Neuronal stem cell (in vitro differentiated cells): Measurements from ENCODE around the gene SH3PXD2A.

Experiments
- DNase-seq: peaks from one replicate; pipeline ENCODE4 v3.0.0-alpha.2; 2013; ENCODE audit warnings: low spot score
- H2AFZ ChIP-seq: one replicate; pipeline ENCODE4 v1.6.1; 2013; ENCODE audit warnings: mild to moderate bottlenecking, low read length, inconsistent platforms
- H2AK5ac ChIP-seq: 2 replicates; pipeline ENCODE4 v1.6.1; 2013; ENCODE audit warnings: low read depth, mild to moderate bottlenecking, inconsistent platforms, low read length, moderate library complexity, mixed read lengths
- H2BK120ac ChIP-seq: 2 replicates; pipeline ENCODE4 v1.6.1; 2013; ENCODE audit warnings: low read depth, mild to moderate bottlenecking, inconsistent platforms, low read length, moderate library complexity, mixed read lengths
- H2BK12ac ChIP-seq: one replicate; pipeline ENCODE4 v1.6.1; 2013; ENCODE audit warnings: low read length, inconsistent platforms
- H2BK15ac ChIP-seq: 2 replicates; pipeline ENCODE4 v1.6.1; 2013; ENCODE audit warnings: mild to moderate bottlenecking, low read length, inconsistent platforms, mixed read lengths
- H2BK5ac ChIP-seq: one replicate; pipeline ENCODE4 v1.6.1; 2013; ENCODE audit warnings: inconsistent platforms, mild to moderate bottlenecking, low read length, moderate library complexity
- H3K14ac ChIP-seq: one replicate; pipeline ENCODE4 v1.6.1; 2013; ENCODE audit warnings: low read length, inconsistent platforms
- H3K18ac ChIP-seq: 2 replicates; pipeline ENCODE4 v1.6.1; 2013; ENCODE audit warnings: low read length, inconsistent platforms
- H3K23ac ChIP-seq: 2 replicates; pipeline ENCODE4 v1.6.1; 2013; ENCODE audit warnings: low read depth, mild to moderate bottlenecking, mixed read lengths, low read length, inconsistent platforms; ENCODE audit not compliant: poor library complexity
- H3K27ac ChIP-seq: replicated peaks from 3 replicates; pipeline ENCODE4 v1.5.1; 2013; ENCODE audit warnings: low read length, inconsistent platforms
- H3K27me3 ChIP-seq, 3 experiments: 2 replicates each; pipeline ENCODE4 v1.6.1; 2013; ENCODE audit warnings: low read length in 3 of 3, mild to moderate bottlenecking in 2 of 3, inconsistent platforms in 1 of 3, low read depth in 1 of 3, mixed read lengths in 1 of 3, moderate library complexity in 1 of 3; ENCODE audit not compliant: control insufficient read depth in 3 of 3, insufficient read depth in 3 of 3
- H3K36me3 ChIP-seq, 2 donors: replicated peaks in 1 of 2; 2 replicates each; pipeline ENCODE4 v1.6.1; 2013; ENCODE audit warnings: low read length in 2 of 2; ENCODE audit not compliant: control insufficient read depth in 2 of 2, insufficient read depth in 2 of 2
- H3K4ac ChIP-seq: 2 replicates; pipeline ENCODE4 v1.6.1; 2013; ENCODE audit warnings: inconsistent platforms, mild to moderate bottlenecking, low read length, moderate library complexity
- H3K4me1 ChIP-seq, 2 donors: 1 replicate in 1 of 2; 2 replicates in 1 of 2; pipeline ENCODE4 v1.6.1; 2013; ENCODE audit warnings: low read length in 2 of 2, low read depth in 1 of 2; ENCODE audit not compliant: control insufficient read depth in 2 of 2, insufficient read depth in 1 of 2
- H3K4me2 ChIP-seq: one replicate; pipeline ENCODE4 v1.6.1; 2013; ENCODE audit warnings: mild to moderate bottlenecking, low read length, inconsistent platforms; ENCODE audit not compliant: insufficient read depth, poor library complexity, severe bottlenecking
- H3K4me3 ChIP-seq, 2 donors: 2 replicates each; pipeline ENCODE4 v1.5.1; 2013; ENCODE audit warnings: low read length in 2 of 2, mild to moderate bottlenecking in 2 of 2, inconsistent platforms in 1 of 2, moderate library complexity in 1 of 2
- H3K79me1 ChIP-seq: one replicate; pipeline ENCODE4 v1.6.1; 2013; ENCODE audit warnings: low read depth, mild to moderate bottlenecking, inconsistent platforms, low read length, moderate library complexity
- H3K9ac ChIP-seq: one replicate; pipeline ENCODE4 v1.6.1; 2013; ENCODE audit warnings: mild to moderate bottlenecking, low read depth, low read length, inconsistent platforms; ENCODE audit not compliant: poor library complexity
- H3K9me3 ChIP-seq, 2 donors: replicated peaks in 1 of 2; 2 replicates each; pipeline versions ENCODE3 to v1.6.1; 2013; ENCODE audit warnings: low read length in 2 of 2, mild to moderate bottlenecking in 2 of 2, inconsistent platforms in 1 of 2, low read depth in 1 of 2, mixed read lengths in 1 of 2, moderate library complexity in 1 of 2; ENCODE audit not compliant: control insufficient read depth in 2 of 2, insufficient read depth in 1 of 2
- H4K8ac ChIP-seq: one replicate; pipeline ENCODE4 v1.6.1; 2013; ENCODE audit warnings: low read depth, mild to moderate bottlenecking, inconsistent platforms, low read length, moderate library complexity
- H4K91ac ChIP-seq: one replicate; pipeline ENCODE4 v1.6.1; 2013; ENCODE audit warnings: low read length, low read depth, mild to moderate bottlenecking, inconsistent platforms; ENCODE audit not compliant: poor library complexity
- WGBS, 2 donors: extraction: QIAGEN DNeasy Blood & Tissue Kit; methylation state at CpG; one replicate each; pipeline ENCODE4 v1.1.7; 2013; ENCODE audit warnings: missing lambda C conversion rate in 2 of 2, mixed read lengths in 1 of 2; ENCODE audit not compliant: insufficient read length in 2 of 2, insufficient replicate concordance in 1 of 2; ENCODE audit errors: extremely low coverage in 2 of 2; 5-methylcytosine and 5-hydroxymethylcytosine counted together

SH3PXD2A gene

DNA sequence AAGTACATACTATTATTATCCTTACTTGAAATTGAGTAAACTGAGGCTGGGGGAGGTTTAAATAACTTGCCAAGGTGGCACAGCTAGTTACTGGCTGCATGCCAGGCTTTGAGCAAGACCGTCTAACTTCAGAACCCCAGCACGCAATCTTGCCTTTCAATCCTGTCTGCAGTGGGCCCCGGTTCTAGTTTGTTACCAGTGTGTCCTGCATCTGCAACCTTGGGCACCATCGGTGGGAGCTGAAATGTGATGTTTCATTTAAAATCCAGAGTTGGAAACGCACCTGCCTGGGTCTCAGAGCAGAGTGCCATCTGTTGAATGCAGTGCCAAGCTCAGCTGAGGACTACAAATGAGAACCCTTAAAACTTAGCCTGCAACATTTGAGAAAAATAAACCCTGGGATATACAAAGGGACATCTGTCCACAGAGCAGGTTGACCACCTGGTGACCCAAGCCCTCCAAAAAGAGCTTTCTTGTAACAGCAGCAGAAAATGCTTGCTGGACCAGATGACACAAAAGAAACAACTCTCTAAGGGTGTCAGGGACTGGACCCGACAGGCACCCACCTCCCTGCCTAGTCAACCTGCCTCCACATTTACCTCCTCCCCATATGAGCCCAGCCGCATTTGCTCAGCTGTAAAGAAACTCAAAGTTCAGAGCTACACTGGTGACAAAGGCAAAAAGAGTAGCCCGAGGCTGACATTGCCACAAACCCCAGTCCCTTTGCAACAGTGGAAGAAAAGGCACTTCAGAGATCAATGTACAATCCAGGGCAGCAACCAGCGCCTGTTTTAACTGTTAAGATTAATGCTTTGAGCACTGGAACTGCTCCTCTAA lies 1.7 kb downstream of the SH3PXD2A start:
- Histone ChIP-seq H3K36me3 (peaks cover 0 to 16% of the 10 kb centered on the region in 2 donors), H3K14ac (no peak overlapping the region), H3K27me3 (peaks cover 0 to 23% (median 4%) of the 10 kb centered on the region in 3 experiments), H3K23ac (no peak overlapping the region), H2BK120ac (no peak overlapping the region), H2BK5ac (no peak overlapping the region), H2AFZ (no peak overlapping the region), H2BK15ac (no peak overlapping the region), H3K4ac (no peak overlapping the region), H3K27ac (no peak overlapping the region), H3K9ac (no peak overlapping the region), H3K9me3 (no peaks in the 10 kb centered on the region), H4K8ac (no peak overlapping the region), H4K91ac (no peak overlapping the region), H3K79me1 (no peaks in the 10 kb centered on the region), H3K4me3 (peak overlapping the region in 1 of 2 donors; percentile 58), H2AK5ac (no peak overlapping the region), H3K18ac (no peak overlapping the region), H3K4me1 (peaks cover 13 to 20% of the 10 kb centered on the region in 2 donors), H2BK12ac (no peak overlapping the region), H3K4me2 (peak overlapping the region; percentile 90)
- DNase-seq = no peak
- WGBS, 2 donors = no CpG with 5 or more reads among the region's 9 CpGs

DNA sequence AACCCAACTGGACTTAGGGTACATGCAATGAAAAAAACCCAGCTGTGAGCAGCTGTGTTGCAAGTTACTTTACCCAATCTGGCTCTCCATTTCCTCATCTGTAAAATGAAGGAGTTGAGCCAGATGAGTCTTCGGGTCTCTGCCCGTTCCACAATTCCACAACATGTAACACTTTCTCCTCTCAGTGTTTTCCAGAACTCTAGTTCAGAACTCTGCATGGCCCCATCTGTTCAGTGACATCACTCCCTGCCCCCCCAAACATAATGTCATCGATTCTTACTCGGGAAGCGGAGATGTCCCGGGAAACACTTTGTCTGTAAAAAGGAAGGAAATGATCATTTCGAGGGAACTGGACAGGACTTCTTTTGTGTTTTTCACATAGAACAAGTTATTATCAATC lies 2.5 kb downstream of the SH3PXD2A start:
- Histone ChIP-seq H4K91ac (no peak overlapping the region), H2BK120ac (no peak overlapping the region), H2BK15ac (no peak overlapping the region), H3K79me1 (no peaks in the 10 kb centered on the region), H2BK12ac (no peak overlapping the region), H3K27ac (no peak overlapping the region), H3K14ac (no peak overlapping the region), H3K27me3 (peaks cover 0 to 23% (median 4%) of the 10 kb centered on the region in 3 experiments), H2AK5ac (no peak overlapping the region), H2AFZ (no peak overlapping the region), H3K9ac (no peak overlapping the region), H4K8ac (no peak overlapping the region), H3K9me3 (no peaks in the 10 kb centered on the region), H3K4me2 (no peak overlapping the region), H3K18ac (no peak overlapping the region), H2BK5ac (no peak overlapping the region), H3K4ac (no peak overlapping the region), H3K4me1 (peaks cover 13 to 20% of the 10 kb centered on the region in 2 donors), H3K23ac (no peak overlapping the region), H3K4me3 (no peak overlapping the region), H3K36me3 (peaks cover 0 to 16% of the 10 kb centered on the region in 2 donors)
- no CpG with 5 or more reads among the region's 7 CpGs for WGBS, 2 donors
- no peak for DNase-seq

DNA sequence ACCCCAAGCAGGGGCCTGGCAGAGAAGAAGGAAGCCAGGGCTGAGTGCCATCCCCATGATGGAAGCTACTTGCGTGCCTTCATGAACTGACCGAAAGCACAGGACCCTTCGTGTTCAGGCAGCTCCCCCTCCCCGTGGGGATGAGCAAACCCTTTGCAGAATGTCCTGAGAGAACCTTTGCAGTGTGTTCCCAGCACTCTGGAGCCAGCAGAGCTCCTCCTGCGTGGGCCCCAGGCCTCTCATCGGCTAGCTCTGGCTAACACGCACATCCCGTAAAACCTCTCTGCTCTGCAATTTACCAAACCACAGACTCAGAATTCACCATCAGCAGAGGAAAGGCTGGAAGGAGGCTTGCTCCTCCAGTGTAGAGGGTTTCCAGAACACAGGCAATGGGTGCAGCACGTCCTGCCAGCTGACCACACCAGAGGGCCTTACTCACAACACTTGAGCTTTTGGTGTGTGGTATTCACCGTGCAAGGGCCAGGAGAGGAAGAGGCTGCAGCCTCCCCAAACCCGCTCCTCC lies 3.1 kb downstream of the SH3PXD2A start:
- peaks cover 0 to 23% (median 2%) of the 10 kb centered on the region in 3 experiments for H3K27me3 ChIP-seq
- H3K27ac ChIP-seq = no peak overlapping the region
- H3K79me1 ChIP-seq = no peaks in the 10 kb centered on the region
- no peak overlapping the region for H3K23ac ChIP-seq
- no peak overlapping the region for H2BK5ac ChIP-seq
- H2BK12ac ChIP-seq = no peak overlapping the region
- H3K36me3 ChIP-seq = peaks cover 0 to 16% of the 10 kb centered on the region in 2 donors
- no peak overlapping the region for H3K9ac ChIP-seq
- peak overlapping the region; percentile 1 for H3K4ac ChIP-seq
- H3K9me3 ChIP-seq = no peaks in the 10 kb centered on the region
- H4K91ac ChIP-seq = no peak overlapping the region
- no peak overlapping the region for H3K4me2 ChIP-seq
- H2BK120ac ChIP-seq = no peak overlapping the region
- peaks cover 13 to 20% of the 10 kb centered on the region in 2 donors for H3K4me1 ChIP-seq
- H3K4me3 ChIP-seq = no peak overlapping the region
- no peak overlapping the region for H2AFZ ChIP-seq
- no peak for DNase-seq
- H3K18ac ChIP-seq = no peak overlapping the region
- H4K8ac ChIP-seq = no peak overlapping the region
- peak overlapping the region; percentile 5 for H2AK5ac ChIP-seq
- no peak overlapping the region for H2BK15ac ChIP-seq
- H3K14ac ChIP-seq = no peak overlapping the region
- no CpG with 5 or more reads among the region's 11 CpGs for WGBS, 2 donors

DNA sequence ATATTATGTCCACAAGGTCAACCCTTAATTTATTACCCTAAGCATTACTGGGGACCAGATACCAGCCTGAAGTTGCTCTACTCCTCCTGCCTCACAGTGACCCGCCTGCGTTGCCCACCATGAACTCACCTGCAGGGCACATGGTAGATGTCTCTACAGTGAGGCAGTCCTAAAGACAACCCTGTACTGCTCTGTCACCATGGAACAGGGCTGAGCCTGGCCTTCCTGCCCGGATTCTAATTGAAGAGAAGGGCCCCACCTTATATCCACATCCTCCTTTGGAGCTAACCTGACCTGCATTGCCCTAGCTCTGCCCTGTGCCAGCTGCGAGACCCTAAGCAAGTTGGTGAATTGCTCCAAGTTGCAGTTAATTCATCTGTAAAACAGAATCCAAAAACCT lies 4.1 kb downstream of the SH3PXD2A start:
- peaks cover 0 to 16% of the 10 kb centered on the region in 2 donors for H3K36me3 ChIP-seq
- no CpG with 5 or more reads among the region's 4 CpGs for WGBS, 2 donors
- H4K8ac ChIP-seq = no peak overlapping the region
- no peaks in the 10 kb centered on the region for H3K9me3 ChIP-seq
- H3K18ac ChIP-seq = no peak overlapping the region
- H2BK120ac ChIP-seq = no peak overlapping the region
- H3K4me1 ChIP-seq = peaks cover 12 to 17% of the 10 kb centered on the region in 2 donors
- peaks cover 0 to 19% (median 0%) of the 10 kb centered on the region in 3 experiments for H3K27me3 ChIP-seq
- no peak overlapping the region for H2BK5ac ChIP-seq
- no peak overlapping the region for H3K4me3 ChIP-seq
- H2AFZ ChIP-seq = no peak overlapping the region
- no peak for DNase-seq
- H3K14ac ChIP-seq = no peak overlapping the region
- no peak overlapping the region for H2AK5ac ChIP-seq
- no peaks in the 10 kb centered on the region for H3K79me1 ChIP-seq
- H4K91ac ChIP-seq = no peak overlapping the region
- no peak overlapping the region for H3K23ac ChIP-seq
- H3K9ac ChIP-seq = no peak overlapping the region
- no peak overlapping the region for H3K4ac ChIP-seq
- H3K27ac ChIP-seq = no peak overlapping the region
- H2BK15ac ChIP-seq = no peak overlapping the region
- no peak overlapping the region for H2BK12ac ChIP-seq
- H3K4me2 ChIP-seq = no peak overlapping the region
